ENCODE results near the gene HGS.

The HGS gene

DNA sequence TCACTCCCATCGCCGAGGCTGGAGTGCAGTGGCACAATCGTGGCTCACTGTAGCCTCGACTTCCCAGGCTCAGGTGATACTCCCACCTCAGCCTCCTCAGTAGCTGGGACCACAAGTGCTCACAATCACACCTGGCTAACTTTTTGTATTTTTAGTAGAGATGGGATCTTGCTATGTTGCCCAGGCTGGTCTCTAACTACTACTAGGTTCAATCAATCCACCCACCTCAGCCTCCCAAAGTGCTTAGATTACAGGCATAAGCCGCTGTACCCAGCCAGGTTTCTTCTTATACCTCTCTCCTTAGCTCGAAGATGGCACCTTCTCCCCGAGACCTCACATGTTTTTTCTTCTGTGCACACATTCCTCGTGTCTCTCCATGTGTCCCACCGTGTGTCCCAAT lies 43.8 kb upstream of the HGS start:
- in situ Hi-C loops (cut with MboI; ENCODE audit: low sequenced_read_pairs, unreplicated experiment): no loop called here
- TF ChIP-seq, protein P1, sequence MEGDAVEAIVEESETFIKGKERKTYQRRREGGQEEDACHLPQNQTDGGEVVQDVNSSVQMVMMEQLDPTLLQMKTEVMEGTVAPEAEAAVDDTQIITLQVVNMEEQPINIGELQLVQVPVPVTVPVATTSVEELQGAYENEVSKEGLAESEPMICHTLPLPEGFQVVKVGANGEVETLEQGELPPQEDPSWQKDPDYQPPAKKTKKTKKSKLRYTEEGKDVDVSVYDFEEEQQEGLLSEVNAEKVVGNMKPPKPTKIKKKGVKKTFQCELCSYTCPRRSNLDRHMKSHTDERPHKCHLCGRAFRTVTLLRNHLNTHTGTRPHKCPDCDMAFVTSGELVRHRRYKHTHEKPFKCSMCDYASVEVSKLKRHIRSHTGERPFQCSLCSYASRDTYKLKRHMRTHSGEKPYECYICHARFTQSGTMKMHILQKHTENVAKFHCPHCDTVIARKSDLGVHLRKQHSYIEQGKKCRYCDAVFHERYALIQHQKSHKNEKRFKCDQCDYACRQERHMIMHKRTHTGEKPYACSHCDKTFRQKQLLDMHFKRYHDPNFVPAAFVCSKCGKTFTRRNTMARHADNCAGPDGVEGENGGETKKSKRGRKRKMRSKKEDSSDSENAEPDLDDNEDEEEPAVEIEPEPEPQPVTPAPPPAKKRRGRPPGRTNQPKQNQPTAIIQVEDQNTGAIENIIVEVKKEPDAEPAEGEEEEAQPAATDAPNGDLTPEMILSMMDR (IDR thresholded peaks at IDR 0.05; ENCODE audit: borderline replicate concordance, control extremely low read depth, extremely low read depth, insufficient read depth, missing control alignments): no peak
- DNase-seq (ENCODE audit: low spot score): no peak

DNA sequence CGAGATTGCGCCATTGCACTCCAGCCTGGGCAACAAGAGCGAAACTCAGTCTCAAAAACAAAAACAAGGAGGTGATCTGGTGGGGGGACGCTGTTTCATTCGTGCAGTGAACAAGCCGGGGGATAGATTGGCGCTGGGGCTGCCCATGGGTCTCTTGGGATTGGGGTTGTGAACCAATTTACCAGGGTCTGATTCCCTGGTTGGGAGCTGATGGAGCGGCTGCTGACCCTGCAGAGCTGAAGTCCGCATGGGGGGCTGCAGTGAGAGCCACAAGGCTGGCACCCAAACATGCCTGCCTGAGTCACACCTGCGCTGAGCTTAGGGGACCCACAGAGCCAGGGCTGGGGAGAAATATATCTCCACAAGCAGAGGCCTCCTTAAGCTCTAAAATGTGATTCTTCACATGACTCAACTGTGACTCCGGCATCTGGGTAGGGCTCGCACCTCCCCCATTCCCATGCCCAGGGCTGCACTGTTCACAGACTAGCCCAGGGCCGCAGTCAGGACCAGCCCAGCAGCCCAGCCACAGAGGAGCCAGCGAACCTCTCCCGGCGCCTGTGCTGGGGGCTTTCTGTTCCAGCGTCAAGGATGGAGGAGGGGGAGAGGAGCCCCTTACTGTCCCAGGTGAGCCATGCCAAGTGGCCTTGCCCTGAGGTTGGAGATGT lies 41.9 kb upstream of the HGS start:
- TF ChIP-seq, protein P1 (IDR thresholded peaks at IDR 0.05; ENCODE audit: borderline replicate concordance, control extremely low read depth, extremely low read depth, insufficient read depth, missing control alignments): no peak
- no peak for DNase-seq (ENCODE audit: low spot score)
- in situ Hi-C loops (cut with MboI; ENCODE audit: low sequenced_read_pairs, unreplicated experiment): no loop called here

DNA sequence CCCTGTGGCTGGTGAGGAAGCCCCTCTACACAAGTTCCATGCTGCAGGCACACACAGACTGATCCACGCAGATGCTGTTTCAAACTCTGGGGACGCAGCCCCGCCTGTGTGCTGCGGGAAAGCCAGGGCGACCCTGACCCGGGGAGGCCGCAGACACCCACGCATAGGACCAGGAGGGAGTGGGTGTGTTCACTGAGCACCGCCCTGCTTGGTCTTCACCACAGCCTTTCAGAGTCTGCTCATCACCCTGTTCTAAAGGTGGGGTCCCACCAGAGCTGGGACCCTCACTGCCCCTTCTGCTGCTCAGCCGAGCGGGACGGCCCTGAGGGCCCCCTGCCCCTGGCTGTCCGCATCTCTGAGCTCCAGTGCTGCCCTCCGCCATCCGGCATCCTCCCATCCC lies 39.3 kb upstream of the HGS start:
- no peak for DNase-seq (ENCODE audit: low spot score)
- TF ChIP-seq, protein P1 (IDR thresholded peaks at IDR 0.05; ENCODE audit: borderline replicate concordance, control extremely low read depth, extremely low read depth, insufficient read depth, missing control alignments): no peak
- in situ Hi-C loops (cut with MboI; ENCODE audit: low sequenced_read_pairs, unreplicated experiment): no loop called here

DNA sequence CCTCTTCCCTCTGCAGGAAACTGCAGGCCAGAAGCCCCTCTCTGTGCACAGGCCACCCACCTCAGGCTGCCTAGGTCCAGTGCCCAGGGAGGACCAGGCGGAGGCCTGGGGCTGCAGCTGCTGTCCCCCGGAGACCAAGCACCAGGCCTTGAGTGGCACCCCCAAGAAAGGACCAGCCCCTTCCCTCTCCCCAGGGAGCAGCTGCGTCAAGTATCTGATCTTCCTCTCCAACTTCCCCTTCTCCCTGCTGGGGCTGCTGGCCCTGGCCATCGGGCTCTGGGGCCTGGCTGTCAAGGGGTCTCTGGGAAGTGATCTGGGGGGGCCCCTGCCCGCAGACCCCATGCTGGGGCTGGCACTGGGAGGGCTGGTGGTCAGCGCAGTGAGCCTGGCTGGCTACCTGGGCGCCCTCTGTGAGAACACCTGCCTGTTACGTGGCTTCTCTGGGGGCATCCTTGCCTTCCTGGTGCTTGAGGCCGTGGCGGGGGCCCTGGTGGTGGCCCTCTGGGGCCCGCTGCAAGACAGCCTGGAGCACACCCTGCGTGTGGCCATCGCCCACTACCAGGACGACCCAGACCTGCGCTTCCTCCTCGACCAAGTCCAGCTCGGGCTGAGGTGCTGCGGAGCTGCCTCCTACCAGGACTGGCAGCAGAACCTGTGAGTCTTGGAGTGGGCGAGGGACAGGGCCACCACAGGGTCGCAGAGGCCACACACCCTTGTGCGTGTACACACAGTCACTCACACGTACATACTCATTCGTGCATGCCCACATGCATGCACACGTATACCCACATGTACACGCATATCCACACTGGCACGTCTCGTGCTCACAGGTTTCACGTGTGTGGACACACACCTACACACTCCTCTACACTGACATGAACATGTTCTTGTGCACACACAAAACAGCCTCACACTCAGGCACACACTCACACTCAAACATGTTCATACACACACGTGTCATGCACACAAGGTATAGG lies 38.5 kb upstream of the HGS start:
- no peak for DNase-seq (ENCODE audit: low spot score)
- in situ Hi-C loops (cut with MboI; ENCODE audit: low sequenced_read_pairs, unreplicated experiment): no loop called here

DNA sequence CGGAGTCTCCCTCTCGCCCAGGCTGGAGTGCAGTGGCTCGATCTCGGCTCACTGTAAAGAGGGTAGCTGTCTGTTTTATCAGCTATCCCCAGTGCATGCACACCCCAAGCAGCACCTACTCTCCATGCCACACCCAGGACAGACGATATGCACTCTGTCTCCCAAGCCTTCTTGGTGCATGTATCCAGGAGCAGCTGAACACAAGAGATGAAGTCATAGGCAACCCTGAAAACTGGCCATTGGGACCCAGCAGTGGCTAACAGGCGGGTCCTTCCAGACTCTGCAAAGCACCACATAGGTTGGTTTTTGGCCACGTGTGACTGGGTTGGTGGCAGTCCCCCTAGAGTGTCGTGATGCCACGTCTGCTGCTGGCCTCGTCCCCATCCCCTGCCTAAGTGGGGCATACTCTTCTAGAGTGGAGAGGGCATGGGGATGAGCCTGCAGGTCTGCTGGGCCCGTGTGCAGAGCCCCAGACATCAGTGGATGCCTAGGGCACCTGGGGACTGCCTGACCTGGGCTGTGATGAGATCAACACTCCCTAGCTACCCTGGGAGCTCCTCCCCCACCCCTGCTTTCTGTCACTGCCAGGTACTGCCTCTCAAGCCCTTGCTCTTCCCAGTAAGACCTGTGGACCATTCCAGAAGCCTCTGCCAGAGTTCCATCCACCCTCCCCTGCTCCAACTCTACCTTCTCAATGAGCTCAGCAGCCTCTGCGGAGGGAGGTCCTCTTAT lies 36.8 kb upstream of the HGS start:
- in situ Hi-C loops (cut with MboI; ENCODE audit: low sequenced_read_pairs, unreplicated experiment): no loop called here

More for the DNA sequence above, 38.5 kb upstream of the HGS start:
- TF ChIP-seq, protein P1 (IDR thresholded peaks at IDR 0.05; ENCODE audit: borderline replicate concordance, control extremely low read depth, extremely low read depth, insufficient read depth, missing control alignments): no peak

DNA sequence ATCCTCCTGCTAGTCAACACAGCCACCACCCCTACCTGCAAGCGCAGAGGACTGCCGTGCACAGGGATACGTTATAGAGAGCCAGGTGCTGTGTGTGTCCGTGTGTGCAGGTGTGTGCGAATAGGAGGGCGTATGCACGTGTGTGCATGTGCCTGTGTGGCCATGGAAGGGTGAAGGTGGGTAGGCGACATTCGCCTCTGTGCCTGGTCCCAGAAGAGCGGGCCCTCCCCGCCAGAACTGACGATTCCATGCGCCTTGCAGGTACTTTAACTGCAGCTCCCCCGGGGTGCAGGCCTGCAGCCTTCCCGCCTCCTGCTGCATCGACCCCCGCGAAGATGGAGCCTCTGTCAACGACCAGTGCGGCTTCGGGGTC lies 36.2 kb upstream of the HGS start:
- TF ChIP-seq, protein P1 (IDR thresholded peaks at IDR 0.05; ENCODE audit: borderline replicate concordance, control extremely low read depth, extremely low read depth, insufficient read depth, missing control alignments): no peak
- in situ Hi-C loops (cut with MboI; ENCODE audit: low sequenced_read_pairs, unreplicated experiment): no loop called here
- DNase-seq (ENCODE audit: low spot score): no peak

More for the DNA sequence above, 36.8 kb upstream of the HGS start:
- DNase-seq (ENCODE audit: low spot score): no peak
- TF ChIP-seq, protein P1 (IDR thresholded peaks at IDR 0.05; ENCODE audit: borderline replicate concordance, control extremely low read depth, extremely low read depth, insufficient read depth, missing control alignments): no peak

Data from GM13976 (cell line).